ENCODE data around the gene SLC14A1.

DNA sequence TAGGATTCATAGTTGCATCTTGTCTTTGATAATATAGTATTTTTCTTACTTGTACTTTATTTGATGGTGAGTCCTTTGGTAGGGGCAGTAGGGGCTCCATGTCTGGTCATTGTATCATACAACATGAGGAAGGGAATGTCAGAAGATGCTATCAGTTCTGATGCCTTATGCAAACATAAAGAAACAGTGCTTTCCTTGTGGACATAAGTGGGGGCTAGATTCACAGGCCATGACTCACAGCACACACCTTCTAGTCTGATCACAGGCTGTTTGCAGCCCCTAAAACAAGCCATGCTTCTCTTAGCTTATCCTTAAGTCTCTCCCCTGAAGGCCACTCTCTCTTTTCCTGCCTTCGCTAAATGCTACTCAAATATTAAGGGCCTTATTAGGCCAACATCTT lies 10.7 kb upstream of the SLC14A1 start:
- TF ChIP-seq, protein P1, sequence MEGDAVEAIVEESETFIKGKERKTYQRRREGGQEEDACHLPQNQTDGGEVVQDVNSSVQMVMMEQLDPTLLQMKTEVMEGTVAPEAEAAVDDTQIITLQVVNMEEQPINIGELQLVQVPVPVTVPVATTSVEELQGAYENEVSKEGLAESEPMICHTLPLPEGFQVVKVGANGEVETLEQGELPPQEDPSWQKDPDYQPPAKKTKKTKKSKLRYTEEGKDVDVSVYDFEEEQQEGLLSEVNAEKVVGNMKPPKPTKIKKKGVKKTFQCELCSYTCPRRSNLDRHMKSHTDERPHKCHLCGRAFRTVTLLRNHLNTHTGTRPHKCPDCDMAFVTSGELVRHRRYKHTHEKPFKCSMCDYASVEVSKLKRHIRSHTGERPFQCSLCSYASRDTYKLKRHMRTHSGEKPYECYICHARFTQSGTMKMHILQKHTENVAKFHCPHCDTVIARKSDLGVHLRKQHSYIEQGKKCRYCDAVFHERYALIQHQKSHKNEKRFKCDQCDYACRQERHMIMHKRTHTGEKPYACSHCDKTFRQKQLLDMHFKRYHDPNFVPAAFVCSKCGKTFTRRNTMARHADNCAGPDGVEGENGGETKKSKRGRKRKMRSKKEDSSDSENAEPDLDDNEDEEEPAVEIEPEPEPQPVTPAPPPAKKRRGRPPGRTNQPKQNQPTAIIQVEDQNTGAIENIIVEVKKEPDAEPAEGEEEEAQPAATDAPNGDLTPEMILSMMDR (IDR thresholded peaks at IDR 0.05) = no peak
- no peak for TF ChIP-seq POLR2A (IDR thresholded peaks at IDR 0.05)

All from vagina (tissue), 2 donors.